OCI-LY3 (cell line): ENCODE results near the gene PHYKPL.

Experiments used
- H2AFZ ChIP-seq: fragments of 200-600, 300-600 bp; shearing (Covaris generic); 2 replicates; pipeline ENCODE4 v1.6.0; 2014; ENCODE audit warnings: antibody characterized with exemption, low read depth, low read length
- H3K27ac ChIP-seq: fragments of 200-600, 300-600 bp; sonication (generic); 2 replicates; pipeline ENCODE4 v1.5.1; 2014; ENCODE audit warnings: mild to moderate bottlenecking, low read length, moderate library complexity, mixed read lengths
- H3K27me3 ChIP-seq: fragments of 200-600, 300-600 bp; sonication (generic); 2 replicates; pipeline ENCODE4 v1.6.1; 2014; ENCODE audit warnings: low read depth, low read length, mixed read lengths
- H3K36me3 ChIP-seq: fragments of 200-600, 300-600 bp; sonication (generic); replicated peaks from 2 replicates; pipeline ENCODE3; 2014; ENCODE audit warnings: low read depth, low read length, mixed read lengths
- H3K4me1 ChIP-seq: fragments of 300-600, 200-600 bp; sonication (generic); 2 replicates; pipeline ENCODE4 v1.6.1; 2014; ENCODE audit warnings: low read length, mixed read lengths
- H3K4me2 ChIP-seq: fragments of 200-600, 300-600 bp; sonication (generic); 2 replicates; pipeline ENCODE4 v1.6.1; 2014; ENCODE audit warnings: low read length, mixed read lengths
- H3K4me3 ChIP-seq: fragments of 300-600, 200-600 bp; sonication (generic); 2 replicates; pipeline ENCODE4 v1.5.1; 2014; ENCODE audit warnings: antibody characterized with exemption, mild to moderate bottlenecking, low read length, moderate library complexity
- H3K79me2 ChIP-seq: fragments of 300-600, 200-600 bp; shearing (Covaris generic); 2 replicates; pipeline ENCODE4 v1.6.1; 2014; ENCODE audit warnings: mild to moderate bottlenecking, low read length, mixed read lengths
- H3K9ac ChIP-seq: fragments of 300-600, 200-600 bp; shearing (Covaris generic); 2 replicates; pipeline ENCODE4 v1.6.0; 2014; ENCODE audit warnings: mild to moderate bottlenecking, low read length, moderate library complexity
- H3K9me3 ChIP-seq: fragments of 200-600, 300-600 bp; shearing (Covaris generic); 2 replicates; pipeline ENCODE4 v1.6.1; 2014; ENCODE audit warnings: low read length, mixed read lengths; ENCODE audit not compliant: insufficient read depth
- H4K20me1 ChIP-seq: fragments of 200-600, 300-600 bp; sonication (generic); 2 replicates; pipeline ENCODE4 v1.6.1; 2016; ENCODE audit warnings: low read length, mixed read lengths; ENCODE audit not compliant: insufficient read depth
- CTCF ChIP-seq: fragments of 200-600, 300-600 bp; sonication (generic); IDR thresholded peaks from 2 replicates; pipeline ENCODE4 v1.5.1; 2014; ENCODE audit warnings: antibody characterized with exemption, low read length, low read depth
- EZH2phosphoT487 ChIP-seq: fragments of 200-600 bp; shearing (Covaris generic); IDR thresholded peaks from 2 replicates; pipeline ENCODE4 v1.6.1; 2018; ENCODE audit warnings: antibody characterized with exemption, mixed run types, low read depth

The PHYKPL gene

GRCh38 chr5:178216088-178216534 lies 16.5 kb downstream of the PHYKPL start:
- Histone ChIP-seq H4K20me1 (peaks cover 23% of the 10 kb centered on the region; the same call in 1 of the 2 replicates), H2AFZ (no peak overlapping the region), H3K27ac (no peak overlapping the region)

GRCh38 chr5:178215280-178216002 lies 17.2 kb downstream of the PHYKPL start:
- H3K4me2 ChIP-seq: no peak overlapping the region
- H3K4me1 ChIP-seq: no peaks in the 10 kb centered on the region
- H3K27ac ChIP-seq: no peak overlapping the region
- TF ChIP-seq EZH2phosphoT487 (no peak), CTCF (no peak)
- H3K27me3 ChIP-seq: no peaks in the 10 kb centered on the region
- no peaks in the 10 kb centered on the region for H3K9me3 ChIP-seq
- peaks cover 36% of the 10 kb centered on the region; the same call in 1 of the 2 replicates for H3K79me2 ChIP-seq
- peaks cover 27% of the 10 kb centered on the region; the same call in 1 of the 2 replicates for H4K20me1 ChIP-seq
- peaks cover 68% of the 10 kb centered on the region for H3K36me3 ChIP-seq
- no peak overlapping the region for H3K4me3 ChIP-seq
- H2AFZ ChIP-seq: no peak overlapping the region
- H3K9ac ChIP-seq: no peak overlapping the region

More at GRCh38 chr5:178216088-178216534, 16.5 kb downstream of the PHYKPL start:
- Histone ChIP-seq H3K9me3 (no peaks in the 10 kb centered on the region), H3K4me1 (no peaks in the 10 kb centered on the region), H3K9ac (no peak overlapping the region), H3K36me3 (peaks cover 62% of the 10 kb centered on the region), H3K27me3 (no peaks in the 10 kb centered on the region), H3K4me2 (no peak overlapping the region), H3K79me2 (peaks cover 30% of the 10 kb centered on the region; the same call in 1 of the 2 replicates), H3K4me3 (no peak overlapping the region)
- TF ChIP-seq CTCF (no peak), EZH2phosphoT487 (no peak)

DNA sequence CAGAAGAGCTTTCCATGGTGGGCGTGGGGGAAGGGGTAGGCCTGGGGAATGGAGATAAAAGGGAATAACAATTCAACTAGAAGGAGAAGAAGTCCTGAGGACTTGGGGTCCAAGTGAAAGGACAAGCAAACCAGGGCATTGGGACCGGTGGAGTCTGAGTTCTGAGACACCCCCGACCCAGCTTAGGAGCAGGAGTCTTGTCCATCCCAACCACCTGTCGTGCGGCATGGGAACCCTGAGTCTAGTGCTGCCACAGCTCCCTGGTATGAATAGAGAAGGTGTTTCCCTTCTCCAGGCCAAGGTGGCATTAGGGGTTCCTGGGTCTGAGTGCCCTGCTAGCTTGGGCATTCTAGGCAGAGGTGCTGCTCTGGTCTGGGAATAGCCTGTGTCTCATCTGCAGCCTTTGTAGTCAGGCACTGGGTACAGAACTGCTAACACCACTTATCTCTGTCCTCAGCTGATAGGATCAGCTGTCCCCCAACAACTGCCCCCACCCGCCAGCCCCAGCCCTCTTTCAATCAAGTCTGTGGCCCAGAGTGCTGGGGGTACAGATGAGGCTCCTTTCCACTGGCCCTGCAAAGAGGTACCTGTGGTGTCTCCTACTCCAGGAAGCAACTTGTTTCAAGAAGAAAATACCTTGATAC lies 18.3 kb downstream of the PHYKPL start:
- Histone ChIP-seq H3K79me2 (peaks cover 48% of the 10 kb centered on the region), H4K20me1 (peaks cover 39% of the 10 kb centered on the region), H3K27ac (no peak overlapping the region), H3K9me3 (no peaks in the 10 kb centered on the region), H3K4me1 (no peaks in the 10 kb centered on the region), H3K36me3 (peaks cover 80% of the 10 kb centered on the region), H2AFZ (no peak overlapping the region), H3K9ac (no peak overlapping the region), H3K27me3 (no peaks in the 10 kb centered on the region), H3K4me2 (no peak overlapping the region), H3K4me3 (no peak overlapping the region)
- no peak for TF ChIP-seq EZH2phosphoT487
- TF ChIP-seq CTCF: no peak

DNA sequence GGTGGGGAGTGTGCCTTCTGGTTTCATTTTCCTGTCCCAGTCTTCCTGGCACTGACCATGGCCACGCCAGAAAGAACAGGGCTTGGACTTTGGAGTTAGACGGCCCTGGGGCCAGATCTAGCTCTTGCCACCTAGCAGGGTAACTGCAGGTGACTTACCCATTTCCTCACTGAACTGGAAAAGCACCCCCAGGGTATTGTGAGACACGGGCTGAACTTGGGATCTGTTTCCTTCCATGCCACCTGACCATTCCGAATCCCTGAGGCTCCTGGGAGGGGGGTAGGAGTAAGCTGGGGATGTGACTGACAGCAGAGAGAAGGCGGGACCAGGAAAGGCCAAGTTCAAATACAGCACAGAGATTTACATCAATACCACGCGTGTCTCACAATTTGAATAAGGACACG lies 18.9 kb downstream of the PHYKPL start:
- TF ChIP-seq EZH2phosphoT487 (no peak), CTCF (no peak)
- Histone ChIP-seq H3K79me2 (peaks cover 53% of the 10 kb centered on the region), H3K9ac (no peak overlapping the region), H3K4me1 (no peaks in the 10 kb centered on the region), H4K20me1 (peaks cover 44% of the 10 kb centered on the region), H3K9me3 (no peaks in the 10 kb centered on the region), H3K27me3 (no peaks in the 10 kb centered on the region), H3K4me3 (no peak overlapping the region), H3K27ac (no peak overlapping the region), H3K36me3 (peaks cover 85% of the 10 kb centered on the region), H3K4me2 (no peak overlapping the region), H2AFZ (no peak overlapping the region)
